NCI-H226 (cell line): ENCODE measurements around the gene GRIK2.
"Not testable (repeated sequence)": the region's sequence is repeated elsewhere in the genome, so short reads cannot be mapped to it uniquely, and the experiment has no call there.

Experiments
- DNase-seq: peaks from one replicate; pipeline ENCODE4 v3.0.0-alpha.2; 2015

Gene GRIK2

GRCh38 chr6:101393251-101393828, at the start of gene GRIK2:
TSS of gene GRIK2 (plus strand) at chr6:101393708.
- peak; percentile 5 for DNase-seq

GRCh38 chr6:101344885-101345284, 48.6 kb upstream of the GRIK2 start:
- DNase-seq, result peak; percentile 59

- DNase-seq, result no peak
Observed at GRCh38 chr6:101348816-101349215, 44.7 kb upstream of the GRIK2 start.

GRCh38 chr6:101350631-101351030, 42.9 kb upstream of the GRIK2 start:
- DNase-seq, result not testable (repeated sequence)

GRCh38 chr6:101351173-101351572, 42.3 kb upstream of the GRIK2 start:
- DNase-seq, result no peak

GRCh38 chr6:101352316-101352715, 41.2 kb upstream of the GRIK2 start:
- DNase-seq, result no peak

GRCh38 chr6:101365181-101365580, 28.3 kb upstream of the GRIK2 start:
- no peak for DNase-seq

GRCh38 chr6:101379926-101380325, 13.6 kb upstream of the GRIK2 start:
- DNase-seq, result no peak

- no peak for DNase-seq
Observed at GRCh38 chr6:101380897-101381630, 12.4 kb upstream of the GRIK2 start.

- not testable (repeated sequence) for DNase-seq
Observed at GRCh38 chr6:101383747-101384146, 9.8 kb upstream of the GRIK2 start.

- DNase-seq, result peak; percentile 8
Observed at GRCh38 chr6:101386982-101387381, 6.5 kb upstream of the GRIK2 start.

GRCh38 chr6:101391772-101392585, 1.5 kb upstream of the GRIK2 start:
- DNase-seq, result no peak

GRCh38 chr6:101392586-101393230, 800 bp upstream of the GRIK2 start:
- no peak for DNase-seq

- DNase-seq, result no peak
Observed at GRCh38 chr6:101393829-101394251, 332 bp downstream of the GRIK2 start.

- DNase-seq, result no peak
Observed at GRCh38 chr6:101394936-101395335, 1.4 kb downstream of the GRIK2 start.

GRCh38 chr6:101395345-101395744, 1.8 kb downstream of the GRIK2 start:
- no peak for DNase-seq

- peak; percentile 29 for DNase-seq
Observed at GRCh38 chr6:101396548-101397173, 3.2 kb downstream of the GRIK2 start.

- peak; percentile 6 for DNase-seq
Observed at GRCh38 chr6:101397199-101397598, 3.7 kb downstream of the GRIK2 start.

- DNase-seq, result no peak
Observed at GRCh38 chr6:101398716-101399615, 5.5 kb downstream of the GRIK2 start.

GRCh38 chr6:101399616-101400162, 6.2 kb downstream of the GRIK2 start:
- no peak for DNase-seq
